GM23338 (cell line): Measurements from ENCODE around the gene FLNB.

Source experiments
- CREB1 ChIP-seq: fragments of 250-450 bp; sonication (Bioruptor Pico); IDR thresholded peaks from 2 replicates; pipeline ENCODE4 v1.5.0; 2020; ENCODE audit warnings: low read depth, mild to moderate bottlenecking, moderate library complexity
- EZH2 ChIP-seq: fragments of 200-600 bp; sonication (generic); IDR thresholded peaks from one replicate; pipeline ENCODE4 v1.8.0; 2017; ENCODE audit warnings: antibody characterized with exemption, mild to moderate bottlenecking, low read depth; ENCODE audit not compliant: unreplicated experiment
- EZH2phosphoT487 ChIP-seq: fragments of 200-600 bp; sonication (generic); IDR thresholded peaks from one replicate; pipeline ENCODE4 v1.8.1; 2018; ENCODE audit warnings: antibody characterized with exemption; ENCODE audit not compliant: unreplicated experiment
- JUNB ChIP-seq: IDR thresholded peaks from one replicate; pipeline ENCODE4 v1.6.1; 2016; ENCODE audit warnings: antibody characterized with exemption; ENCODE audit not compliant: unreplicated experiment
- POLR2AphosphoS5 ChIP-seq: IDR thresholded peaks from 2 replicates; pipeline ENCODE4 v1.6.1; 2016; ENCODE audit warnings: antibody characterized with exemption, low read depth
- REST ChIP-seq: IDR thresholded peaks from one replicate; pipeline ENCODE4 v1.6.1; 2018; ENCODE audit warnings: antibody characterized with exemption; ENCODE audit not compliant: unreplicated experiment
- STAT1 ChIP-seq: IDR thresholded peaks from one replicate; pipeline ENCODE4 v1.6.1; 2016; ENCODE audit warnings: antibody characterized with exemption; ENCODE audit not compliant: unreplicated experiment
- ZNF114 ChIP-seq: fragments of 250-450 bp; sonication (Bioruptor Pico); IDR thresholded peaks from 2 replicates; pipeline ENCODE4 v1.5.0; 2020; ENCODE audit warnings: mild to moderate bottlenecking, moderate library complexity
- ZNF331 ChIP-seq: fragments of 250-450 bp; sonication (Bioruptor Pico); IDR thresholded peaks from 2 replicates; pipeline ENCODE4 v1.5.0; 2020; ENCODE audit warnings: low read depth, mild to moderate bottlenecking, moderate library complexity
- TF ChIP-seq, protein P1 (sequence below), 2 experiments: fragments of 200-600 bp in 1 of 2; sonication (generic) in 1 of 2; conservative IDR thresholded peaks; 2 replicates each; pipeline versions ENCODE4 v1.5.1 to v1.6.1; 2016 to 2017; ENCODE audit warnings: antibody characterized with exemption in 2 of 2, low read depth in 2 of 2, mild to moderate bottlenecking in 2 of 2, moderate library complexity in 1 of 2

DNA sequence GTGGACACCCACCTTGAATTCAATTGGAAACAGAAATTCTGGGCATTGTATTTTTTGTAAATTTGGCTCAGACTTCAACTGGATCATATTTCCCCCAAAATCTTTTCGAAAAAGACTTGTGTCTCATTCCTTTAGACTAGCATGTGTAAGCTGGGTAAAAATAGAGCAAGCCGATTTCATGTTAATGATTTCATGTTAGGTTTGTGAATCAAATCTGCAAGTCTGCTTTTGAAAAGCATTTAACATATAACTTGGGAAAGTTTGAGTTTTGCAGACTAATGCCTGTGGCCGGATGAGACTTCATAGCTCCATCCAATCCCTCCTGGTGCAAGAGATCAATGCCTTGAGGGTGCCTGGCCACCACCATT lies 64.5 kb downstream of the FLNB start:
- no peak for TF ChIP-seq POLR2AphosphoS5
- TF ChIP-seq, protein P1, sequence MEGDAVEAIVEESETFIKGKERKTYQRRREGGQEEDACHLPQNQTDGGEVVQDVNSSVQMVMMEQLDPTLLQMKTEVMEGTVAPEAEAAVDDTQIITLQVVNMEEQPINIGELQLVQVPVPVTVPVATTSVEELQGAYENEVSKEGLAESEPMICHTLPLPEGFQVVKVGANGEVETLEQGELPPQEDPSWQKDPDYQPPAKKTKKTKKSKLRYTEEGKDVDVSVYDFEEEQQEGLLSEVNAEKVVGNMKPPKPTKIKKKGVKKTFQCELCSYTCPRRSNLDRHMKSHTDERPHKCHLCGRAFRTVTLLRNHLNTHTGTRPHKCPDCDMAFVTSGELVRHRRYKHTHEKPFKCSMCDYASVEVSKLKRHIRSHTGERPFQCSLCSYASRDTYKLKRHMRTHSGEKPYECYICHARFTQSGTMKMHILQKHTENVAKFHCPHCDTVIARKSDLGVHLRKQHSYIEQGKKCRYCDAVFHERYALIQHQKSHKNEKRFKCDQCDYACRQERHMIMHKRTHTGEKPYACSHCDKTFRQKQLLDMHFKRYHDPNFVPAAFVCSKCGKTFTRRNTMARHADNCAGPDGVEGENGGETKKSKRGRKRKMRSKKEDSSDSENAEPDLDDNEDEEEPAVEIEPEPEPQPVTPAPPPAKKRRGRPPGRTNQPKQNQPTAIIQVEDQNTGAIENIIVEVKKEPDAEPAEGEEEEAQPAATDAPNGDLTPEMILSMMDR (conservative IDR thresholded peaks at IDR 0.05; ENCODE audit: low read depth in 2 of 2), result no peak
- no peak for TF ChIP-seq REST
- TF ChIP-seq ZNF114 (CRISPR knock-in tag), result no peak
- TF ChIP-seq EZH2phosphoT487, result no peak
- no peak for TF ChIP-seq EZH2
- no peak for TF ChIP-seq ZNF331 (CRISPR knock-in tag)
- no peak for TF ChIP-seq STAT1
- no peak for TF ChIP-seq CREB1 (CRISPR knock-in tag)
- no peak for TF ChIP-seq JUNB
